OCI-LY3 (cell line): ENCODE data around the gene SORL1.

Source experiments
- EZH2phosphoT487 ChIP-seq: fragments of 200-600 bp; shearing (Covaris generic); IDR thresholded peaks from 2 replicates; pipeline ENCODE4 v1.6.1; 2018; ENCODE audit warnings: antibody characterized with exemption, mixed run types, low read depth
- TF ChIP-seq, protein P1 (sequence below): fragments of 200-600, 300-600 bp; sonication (generic); IDR thresholded peaks from 2 replicates; pipeline ENCODE4 v1.5.1; 2014; ENCODE audit warnings: antibody characterized with exemption, low read length, low read depth

DNA sequence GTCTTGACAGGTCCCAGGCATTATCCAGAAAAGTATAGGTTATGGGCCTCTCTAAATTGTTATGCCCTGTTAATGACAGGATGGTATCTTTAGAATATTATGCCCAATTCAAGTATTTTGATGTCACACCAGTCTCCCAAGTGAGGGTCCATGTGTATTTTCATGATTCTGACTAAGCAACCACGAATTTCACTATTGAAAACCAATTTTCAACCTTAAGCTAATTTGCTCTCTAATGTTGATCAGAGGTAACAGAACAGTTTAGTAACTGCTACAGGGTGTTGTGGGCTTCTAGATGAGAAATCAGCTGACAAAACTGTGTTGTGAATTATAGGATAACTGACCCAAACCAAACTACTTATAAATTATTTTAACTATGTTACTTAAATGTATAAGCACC is 48.6 kb downstream of the SORL1 start:
- TF ChIP-seq, protein P1, sequence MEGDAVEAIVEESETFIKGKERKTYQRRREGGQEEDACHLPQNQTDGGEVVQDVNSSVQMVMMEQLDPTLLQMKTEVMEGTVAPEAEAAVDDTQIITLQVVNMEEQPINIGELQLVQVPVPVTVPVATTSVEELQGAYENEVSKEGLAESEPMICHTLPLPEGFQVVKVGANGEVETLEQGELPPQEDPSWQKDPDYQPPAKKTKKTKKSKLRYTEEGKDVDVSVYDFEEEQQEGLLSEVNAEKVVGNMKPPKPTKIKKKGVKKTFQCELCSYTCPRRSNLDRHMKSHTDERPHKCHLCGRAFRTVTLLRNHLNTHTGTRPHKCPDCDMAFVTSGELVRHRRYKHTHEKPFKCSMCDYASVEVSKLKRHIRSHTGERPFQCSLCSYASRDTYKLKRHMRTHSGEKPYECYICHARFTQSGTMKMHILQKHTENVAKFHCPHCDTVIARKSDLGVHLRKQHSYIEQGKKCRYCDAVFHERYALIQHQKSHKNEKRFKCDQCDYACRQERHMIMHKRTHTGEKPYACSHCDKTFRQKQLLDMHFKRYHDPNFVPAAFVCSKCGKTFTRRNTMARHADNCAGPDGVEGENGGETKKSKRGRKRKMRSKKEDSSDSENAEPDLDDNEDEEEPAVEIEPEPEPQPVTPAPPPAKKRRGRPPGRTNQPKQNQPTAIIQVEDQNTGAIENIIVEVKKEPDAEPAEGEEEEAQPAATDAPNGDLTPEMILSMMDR: no peak
- TF ChIP-seq EZH2phosphoT487: no peak
